Spleen (tissue), 7 donors: ENCODE data around the gene ATP1A2.

Experiments
- POLR2AphosphoS5 ChIP-seq, 3 donors: sonication (generic); formaldehyde crosslinking; IDR thresholded peaks; one replicate each; pipeline ENCODE4 v1.5.1; 2017; ENCODE audit warnings: antibody characterized with exemption in 3 of 3
- TF ChIP-seq, protein P1 (sequence below), 11 experiments: fragments of 200-600 bp in 7 of 11; fragments of 450-650 bp in 4 of 11; sonication (generic) in 4 of 11; IDR thresholded peaks in 8 of 11; conservative IDR thresholded peaks in 3 of 11; 1 replicate in 7 of 11; 2 replicates in 4 of 11; pipeline versions ENCODE4 v1.4.0 to v1.8.0; 2016 to 2021; ENCODE audit warnings: antibody characterized with exemption in 11 of 11, inconsistent platforms in 4 of 11, mild to moderate bottlenecking in 1 of 11
- donor health status: DM: no; HTN: no; CAD: no; lungs with moderate emphysema.
- donor health status: DM: no; HTN: no; CAD: no.
- donor health status: DM: no; HTN: no; CAD: no.

DNA sequence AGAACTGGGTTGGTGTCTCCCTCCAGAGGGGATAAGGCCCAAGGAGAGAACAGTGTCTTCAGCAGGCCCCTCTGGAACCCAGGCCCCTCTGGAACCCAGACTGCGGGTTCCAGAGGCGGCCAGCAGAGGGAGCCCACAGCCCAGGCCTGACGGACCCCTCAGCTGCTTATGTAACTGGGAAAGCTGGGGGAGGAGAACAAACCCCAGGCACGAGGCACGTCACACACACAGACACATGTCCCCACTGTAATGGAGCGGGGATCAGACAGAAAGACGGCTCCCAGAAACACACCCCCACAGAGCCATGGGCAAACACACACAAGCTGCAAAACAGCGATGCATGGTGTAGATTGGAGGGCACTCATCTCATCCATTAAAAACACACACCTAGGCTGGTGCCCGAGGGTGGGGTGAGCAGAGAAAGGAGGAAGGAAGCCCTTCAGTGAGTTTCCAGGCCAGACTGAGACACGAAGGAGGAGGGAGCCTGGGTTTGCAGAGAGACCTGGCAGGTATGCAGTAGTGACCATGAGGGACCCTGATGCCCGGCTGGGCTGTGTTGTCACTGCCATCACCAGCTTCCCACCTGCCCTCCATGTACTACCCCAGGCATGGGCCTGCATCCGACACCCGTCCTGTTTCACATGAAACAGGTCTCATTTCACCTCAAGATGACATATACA lies 14.4 kb upstream of the ATP1A2 start:
- peak; percentile 11 to 64 (median 51) for TF ChIP-seq POLR2AphosphoS5 (IDR thresholded peaks at IDR 0.05)
- TF ChIP-seq, protein P1, sequence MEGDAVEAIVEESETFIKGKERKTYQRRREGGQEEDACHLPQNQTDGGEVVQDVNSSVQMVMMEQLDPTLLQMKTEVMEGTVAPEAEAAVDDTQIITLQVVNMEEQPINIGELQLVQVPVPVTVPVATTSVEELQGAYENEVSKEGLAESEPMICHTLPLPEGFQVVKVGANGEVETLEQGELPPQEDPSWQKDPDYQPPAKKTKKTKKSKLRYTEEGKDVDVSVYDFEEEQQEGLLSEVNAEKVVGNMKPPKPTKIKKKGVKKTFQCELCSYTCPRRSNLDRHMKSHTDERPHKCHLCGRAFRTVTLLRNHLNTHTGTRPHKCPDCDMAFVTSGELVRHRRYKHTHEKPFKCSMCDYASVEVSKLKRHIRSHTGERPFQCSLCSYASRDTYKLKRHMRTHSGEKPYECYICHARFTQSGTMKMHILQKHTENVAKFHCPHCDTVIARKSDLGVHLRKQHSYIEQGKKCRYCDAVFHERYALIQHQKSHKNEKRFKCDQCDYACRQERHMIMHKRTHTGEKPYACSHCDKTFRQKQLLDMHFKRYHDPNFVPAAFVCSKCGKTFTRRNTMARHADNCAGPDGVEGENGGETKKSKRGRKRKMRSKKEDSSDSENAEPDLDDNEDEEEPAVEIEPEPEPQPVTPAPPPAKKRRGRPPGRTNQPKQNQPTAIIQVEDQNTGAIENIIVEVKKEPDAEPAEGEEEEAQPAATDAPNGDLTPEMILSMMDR (IDR thresholded peaks at IDR 0.05 in 8 of 11, conservative IDR thresholded peaks at IDR 0.05 in 3 of 11), result peak; percentile 64 to 95 (median 90)
